ENCODE results near the gene PGLYRP2. TPM values are rescaled to one million over a fixed set of nuclear protein-coding genes. Genes with fewer than 3 reads are reported as not detected.

PGLYRP2 gene
- total and polyA plus RNA-seq, 9 of the 15 experiments (the other 6 are each of a cell fraction or from before 2014, with no cell fraction given), result not detected

GRCh38 chr19:15452111-15453047 lies 26.9 kb downstream of the PGLYRP2 start (continued):
- TF ChIP-seq NBN (IDR thresholded peaks at IDR 0.05; ENCODE audit: low read depth) (no peak), ZNF384 (IDR thresholded peaks at IDR 0.05; ENCODE audit: low read depth, low read length) (no peak), ZNF778 (CRISPR knock-in tag; IDR thresholded peaks at IDR 0.05) (no peak), HDAC1 (IDR thresholded peaks at IDR 0.05) (no peak), CEBPB (tag; IDR thresholded peaks at IDR 0.05) (no peak), ZNF124 (CRISPR knock-in tag; IDR thresholded peaks at IDR 0.05) (no peak), CAMTA2 (CRISPR knock-in tag; conservative IDR thresholded peaks at IDR 0.05) (no peak), FOS (IDR thresholded peaks at IDR 0.05; ENCODE audit: extremely low read depth, insufficient read length) (no peak), HMGXB4 (CRISPR knock-in tag; IDR thresholded peaks at IDR 0.05) (no peak), MBD2 (IDR thresholded peaks at IDR 0.05; ENCODE audit: borderline replicate concordance, low read depth) (no peak), PHTF2 (CRISPR knock-in tag; IDR thresholded peaks at IDR 0.05) (no peak), GABPA (tag; conservative IDR thresholded peaks at IDR 0.05; ENCODE audit: low read depth) (no peak), ZNF134 (CRISPR knock-in tag; conservative IDR thresholded peaks at IDR 0.05) (no peak), USF2 (CRISPR knock-in tag; IDR thresholded peaks at IDR 0.05) (no peak), ZNF668 (CRISPR knock-in tag; IDR thresholded peaks at IDR 0.05) (no peak), SMC3 (conservative IDR thresholded peaks at IDR 0.05; ENCODE audit: insufficient read depth, low read depth, low read length) (no peak), VEZF1 (CRISPR knock-in tag; IDR thresholded peaks at IDR 0.05) (peak; percentile 87), E4F1 (CRISPR knock-in tag; IDR thresholded peaks at IDR 0.05; ENCODE audit: borderline replicate concordance) (no peak), E2F1 (CRISPR knock-in tag; IDR thresholded peaks at IDR 0.05) (no peak), CBX2 (IDR thresholded peaks at IDR 0.05; ENCODE audit: insufficient read depth, low read length, poor library complexity, severe bottlenecking) (no peak)
